ENCODE data around the gene KIAA2012. TPM values are rescaled to one million over a fixed set of nuclear protein-coding genes. Genes with fewer than 3 reads are reported as not detected.

KIAA2012 gene
- total RNA-seq, 2 experiments from 2014 or later, result not detected

DNA sequence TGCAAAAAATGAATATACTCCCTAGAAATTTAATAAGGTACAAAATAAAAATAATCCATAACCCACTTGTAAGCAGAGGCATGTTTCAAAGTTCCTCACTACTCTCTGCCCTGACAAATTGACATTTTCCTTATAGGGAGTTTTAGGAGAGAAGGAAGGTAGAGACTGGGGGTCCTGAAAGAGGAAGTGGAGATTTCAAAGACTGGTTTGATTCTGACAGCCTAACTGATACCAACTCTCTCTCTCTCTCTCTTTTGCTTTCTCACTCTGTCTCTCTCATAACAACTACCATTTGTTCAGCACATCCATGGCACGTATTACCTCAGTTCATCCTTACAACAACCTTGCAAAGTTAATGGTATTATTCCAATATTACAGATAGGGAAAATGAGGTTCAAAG lies 20.8 kb upstream of the KIAA2012 start:
- no peak for DNase-seq
- H3K27ac Mint-ChIP-seq, result no peak overlapping the region
- H3K9me3 Mint-ChIP-seq, result no peaks in the 10 kb centered on the region
- peaks cover 34% of the 10 kb centered on the region for H3K27me3 Mint-ChIP-seq
- CTCF ChIA-PET, result no interaction called here
- no peak overlapping the region for H3K4me3 Mint-ChIP-seq
- H3K36me3 Mint-ChIP-seq (ENCODE audit: low read depth), result no peaks in the 10 kb centered on the region
- H3K4me1 Mint-ChIP-seq, result no peaks in the 10 kb centered on the region
- POLR2A ChIA-PET, result no interaction called here

DNA sequence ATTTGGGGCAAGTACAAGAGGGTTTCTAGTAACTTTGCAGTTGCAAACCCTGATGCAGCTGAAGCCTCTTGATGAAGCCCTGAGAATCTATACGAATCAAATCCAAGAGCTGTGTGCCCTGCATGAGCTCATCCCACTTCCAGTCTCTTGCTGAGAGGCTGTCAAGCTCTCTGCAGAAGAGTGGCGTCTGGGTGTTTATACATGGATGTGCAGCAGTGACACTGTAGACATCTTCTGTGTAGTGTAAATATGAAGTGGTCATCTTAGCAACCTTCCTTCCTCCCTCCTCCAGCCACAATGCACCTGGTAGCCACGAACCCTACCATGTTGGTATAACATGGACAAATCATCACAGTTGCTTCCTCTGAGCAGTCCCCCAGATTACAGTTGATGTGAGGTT lies 18.4 kb upstream of the KIAA2012 start:
- Mint-ChIP-seq H3K9me3 (no peaks in the 10 kb centered on the region), H3K4me1 (no peaks in the 10 kb centered on the region), H3K36me3 (ENCODE audit: low read depth) (no peaks in the 10 kb centered on the region), H3K27ac (no peak overlapping the region), H3K27me3 (peaks cover 41% of the 10 kb centered on the region), H3K4me3 (no peak overlapping the region)
- POLR2A ChIA-PET, result no interaction called here
- CTCF ChIA-PET, result no interaction called here
- no peak for DNase-seq

DNA sequence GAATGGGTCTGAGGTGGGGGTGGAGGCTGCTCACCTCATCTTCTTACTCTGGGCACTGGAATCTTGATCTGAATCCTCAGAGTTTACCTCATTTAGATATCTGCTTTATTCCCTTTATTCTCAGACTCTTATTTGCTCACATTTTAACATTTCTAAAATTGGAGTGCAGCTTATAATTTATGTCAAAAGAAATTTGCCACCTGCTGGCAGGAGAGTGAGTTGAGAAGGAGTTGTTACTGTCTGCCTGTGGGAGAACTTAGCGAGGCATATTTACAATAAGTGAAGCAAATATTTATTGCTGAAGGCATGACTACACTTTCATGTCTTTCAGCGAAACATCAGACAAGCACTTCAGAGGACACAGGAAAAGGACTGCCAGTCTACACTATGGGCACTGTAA lies 16.4 kb upstream of the KIAA2012 start:
- Mint-ChIP-seq H3K36me3 (ENCODE audit: low read depth) (no peaks in the 10 kb centered on the region), H3K27ac (no peak overlapping the region), H3K27me3 (peaks cover 35% of the 10 kb centered on the region), H3K9me3 (no peaks in the 10 kb centered on the region), H3K4me1 (no peaks in the 10 kb centered on the region), H3K4me3 (no peak overlapping the region)
- ChIA-PET CTCF (no interaction called here), POLR2A (no interaction called here)
- DNase-seq, result no peak

DNA sequence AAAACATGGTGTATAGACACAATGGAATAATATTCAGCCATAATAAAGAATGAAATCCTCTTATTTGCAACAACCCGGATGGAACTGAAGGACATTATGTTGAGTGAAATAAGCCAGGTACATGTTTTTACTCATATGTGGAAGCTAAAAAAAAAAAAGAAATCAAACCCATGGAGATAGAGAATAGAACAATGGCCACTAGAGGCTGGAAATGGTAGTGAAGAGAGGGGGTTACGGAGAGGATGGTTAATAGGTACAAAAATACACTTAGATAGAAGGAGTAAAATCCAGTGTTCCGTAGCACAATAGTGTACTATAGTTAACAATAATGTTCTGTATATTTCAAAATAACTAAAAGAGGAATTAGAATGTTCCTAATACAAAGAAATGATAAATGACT lies 12.8 kb upstream of the KIAA2012 start:
- Mint-ChIP-seq H3K27me3 (peaks cover 32% of the 10 kb centered on the region), H3K27ac (no peak overlapping the region), H3K9me3 (no peaks in the 10 kb centered on the region), H3K4me3 (no peak overlapping the region), H3K4me1 (no peaks in the 10 kb centered on the region), H3K36me3 (ENCODE audit: low read depth) (no peaks in the 10 kb centered on the region)
- ChIA-PET POLR2A (no interaction called here), CTCF (no interaction called here)
- no peak for DNase-seq

DNA sequence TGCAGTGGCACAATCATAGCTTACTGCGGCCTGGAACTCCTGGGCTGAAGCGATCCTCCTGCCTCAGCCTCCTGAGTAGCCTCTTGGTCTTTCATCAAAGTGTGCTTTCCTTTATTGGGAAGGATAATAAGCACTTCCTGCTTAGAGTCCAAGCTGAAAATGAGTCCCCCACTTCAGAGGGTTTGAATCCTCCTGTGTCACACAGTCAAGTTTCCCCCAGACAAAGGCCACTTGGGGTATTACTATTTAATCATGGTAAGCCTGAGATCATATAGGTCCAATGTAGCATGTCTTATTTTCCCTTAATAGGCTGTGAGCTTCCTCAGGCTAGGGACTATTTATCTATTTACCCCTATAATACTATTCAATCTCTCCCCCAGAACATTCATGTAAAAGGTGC lies 11.4 kb upstream of the KIAA2012 start:
- peaks cover 24% of the 10 kb centered on the region for H3K27me3 Mint-ChIP-seq
- H3K9me3 Mint-ChIP-seq, result no peaks in the 10 kb centered on the region
- ChIA-PET CTCF (no interaction called here), POLR2A (no interaction called here)
- no peak overlapping the region for H3K27ac Mint-ChIP-seq
- no peaks in the 10 kb centered on the region for H3K4me1 Mint-ChIP-seq
- no peak for DNase-seq
- H3K4me3 Mint-ChIP-seq, result no peak overlapping the region
- H3K36me3 Mint-ChIP-seq (ENCODE audit: low read depth), result no peaks in the 10 kb centered on the region

DNA sequence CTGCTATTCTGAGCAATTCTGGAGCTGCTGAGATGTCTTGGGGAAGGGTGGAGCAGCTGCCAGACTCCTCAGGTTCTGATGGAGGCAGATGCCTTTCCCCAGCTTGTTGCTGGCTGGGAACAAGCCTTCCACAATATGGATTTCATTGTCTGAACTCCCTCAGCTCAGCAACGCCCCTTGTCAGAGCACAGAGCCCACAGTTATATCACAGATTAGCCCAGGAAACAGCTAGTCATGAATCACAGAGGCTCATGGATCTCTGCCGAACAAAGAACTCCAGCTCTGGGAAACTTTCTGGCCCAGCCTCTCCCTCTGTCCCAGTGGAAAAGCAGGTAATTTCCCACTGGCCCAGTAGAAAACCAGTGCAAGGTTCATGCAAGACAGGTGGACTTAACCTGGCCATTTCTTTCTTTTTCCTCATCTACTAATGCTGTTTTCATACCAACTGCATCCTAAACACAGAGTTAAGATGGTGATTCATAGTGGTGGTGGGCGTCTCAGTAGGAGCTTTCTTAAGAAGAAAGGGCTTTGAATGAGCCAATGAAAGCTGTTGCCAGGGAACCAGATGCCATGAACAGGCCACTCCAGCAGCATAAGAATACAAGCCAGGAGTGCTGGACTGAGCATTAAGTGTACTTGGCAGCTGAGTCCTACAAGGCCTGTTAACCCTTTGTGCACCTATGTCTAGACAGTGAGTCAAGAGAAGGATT lies 8.7 kb upstream of the KIAA2012 start:
- H3K4me3 Mint-ChIP-seq, result no peak overlapping the region
- DNase-seq, result no peak
- peaks cover 12% of the 10 kb centered on the region for H3K27me3 Mint-ChIP-seq

DNA sequence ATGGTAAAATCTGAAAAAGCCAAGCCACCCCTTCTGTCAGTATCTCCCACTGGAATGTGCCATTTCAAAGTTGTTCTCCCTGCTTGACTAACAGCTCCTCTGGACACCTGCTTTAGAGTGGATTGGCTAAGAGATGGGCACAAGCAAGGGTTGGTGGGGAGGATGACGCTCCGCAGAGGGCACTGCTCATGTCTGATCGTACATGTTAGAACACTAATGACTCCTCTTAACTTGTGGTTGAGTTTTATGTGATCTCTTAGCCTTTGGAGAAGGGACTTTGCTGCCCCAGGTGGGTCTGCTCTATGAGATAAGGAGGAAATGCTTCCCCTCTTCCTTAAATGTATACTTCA lies 8.2 kb upstream of the KIAA2012 start:
- no peaks in the 10 kb centered on the region for H3K9me3 Mint-ChIP-seq
- no peaks in the 10 kb centered on the region for H3K4me1 Mint-ChIP-seq
- H3K27me3 Mint-ChIP-seq, result peaks cover 12% of the 10 kb centered on the region
- CTCF ChIA-PET, result no interaction called here
- no peak overlapping the region for H3K4me3 Mint-ChIP-seq
- no peak for DNase-seq
- H3K27ac Mint-ChIP-seq, result no peak overlapping the region
- POLR2A ChIA-PET, result no interaction called here
- no peaks in the 10 kb centered on the region for H3K36me3 Mint-ChIP-seq (ENCODE audit: low read depth)

More for the DNA sequence above, 8.7 kb upstream of the KIAA2012 start:
- Mint-ChIP-seq H3K36me3 (ENCODE audit: low read depth) (no peaks in the 10 kb centered on the region), H3K4me1 (no peaks in the 10 kb centered on the region), H3K27ac (no peak overlapping the region), H3K9me3 (no peaks in the 10 kb centered on the region)
- ChIA-PET POLR2A (interaction anchor here (0.7 kb wide), 1 partner anchor 11 kb away, joined by 3 read pairs; no protein-coding TSS in a partner anchor), CTCF (no interaction called here)

DNA sequence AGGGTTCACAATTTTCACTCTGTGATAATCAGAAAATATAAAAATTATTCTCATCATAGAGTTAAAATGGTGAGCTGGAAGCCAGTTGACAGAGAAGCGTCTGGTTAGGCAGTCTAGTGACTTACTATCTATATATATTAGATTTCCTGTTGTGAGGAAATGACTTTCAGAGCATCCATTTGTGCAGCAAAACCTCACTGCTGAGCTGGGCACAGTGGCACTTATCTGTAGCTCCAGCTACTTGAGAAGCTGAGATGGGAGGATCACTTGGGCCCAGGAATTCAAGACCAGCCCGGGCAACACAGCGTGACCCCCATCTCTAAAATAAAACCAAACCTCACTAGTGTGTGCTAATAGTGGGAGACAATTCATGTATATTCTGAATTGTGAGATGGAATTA lies 7.2 kb upstream of the KIAA2012 start:
- no peaks in the 10 kb centered on the region for H3K9me3 Mint-ChIP-seq
- no peak for DNase-seq
- no peak overlapping the region for H3K4me3 Mint-ChIP-seq
- ChIA-PET POLR2A (no interaction called here), CTCF (no interaction called here)
- no peaks in the 10 kb centered on the region for H3K36me3 Mint-ChIP-seq (ENCODE audit: low read depth)
- H3K4me1 Mint-ChIP-seq, result no peaks in the 10 kb centered on the region
- H3K27me3 Mint-ChIP-seq, result peaks cover 9% of the 10 kb centered on the region
- no peak overlapping the region for H3K27ac Mint-ChIP-seq

DNA sequence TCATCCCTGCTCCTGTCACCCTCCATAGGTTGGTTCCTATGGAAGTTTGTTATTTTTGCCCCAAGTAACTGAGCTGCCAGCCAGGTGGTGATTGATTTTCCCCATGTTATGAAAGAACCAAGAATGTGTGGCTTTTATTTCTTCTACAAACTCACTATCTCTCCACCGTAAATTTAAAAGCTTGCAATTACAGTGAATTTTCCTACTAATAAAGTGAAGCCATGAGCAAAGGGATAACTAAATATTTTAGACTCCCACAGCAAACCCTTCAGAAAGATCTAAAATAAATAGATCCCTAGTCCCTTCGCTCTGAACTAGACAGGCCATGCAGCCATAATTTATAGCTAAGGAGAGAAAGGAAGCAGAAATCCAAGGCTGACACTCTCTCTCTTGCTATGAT lies 6.2 kb upstream of the KIAA2012 start:
- H3K4me1 Mint-ChIP-seq, result no peaks in the 10 kb centered on the region
- H3K27ac Mint-ChIP-seq, result no peak overlapping the region
- no peaks in the 10 kb centered on the region for H3K36me3 Mint-ChIP-seq (ENCODE audit: low read depth)
- peaks cover 9% of the 10 kb centered on the region for H3K27me3 Mint-ChIP-seq
- no peak for DNase-seq
- H3K9me3 Mint-ChIP-seq, result no peaks in the 10 kb centered on the region
- ChIA-PET CTCF (no interaction called here), POLR2A (no interaction called here)
- no peak overlapping the region for H3K4me3 Mint-ChIP-seq

DNA sequence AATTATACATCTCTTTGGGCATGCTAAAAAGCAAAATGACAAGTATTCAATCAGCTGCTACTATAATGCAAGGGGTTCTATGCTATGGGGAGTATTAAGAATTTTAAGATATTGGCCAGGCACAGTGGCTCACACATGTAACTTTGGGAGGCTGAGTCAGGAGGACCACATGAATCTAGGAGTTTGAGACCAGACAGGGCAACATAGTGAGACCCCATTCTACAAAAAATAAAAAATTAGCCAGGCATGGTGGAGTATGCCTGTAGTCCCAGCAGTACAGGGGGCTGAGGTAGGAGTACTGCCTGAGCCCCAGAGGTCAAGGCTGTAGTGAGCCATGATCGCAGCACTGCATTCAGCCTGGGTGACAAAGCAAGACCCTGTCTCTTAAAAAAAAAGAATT lies 5.5 kb upstream of the KIAA2012 start:
- ChIA-PET CTCF (no interaction called here), POLR2A (no interaction called here)
- Mint-ChIP-seq H3K36me3 (ENCODE audit: low read depth) (no peaks in the 10 kb centered on the region), H3K27ac (no peak overlapping the region), H3K27me3 (peaks cover 9% of the 10 kb centered on the region), H3K4me1 (no peaks in the 10 kb centered on the region), H3K4me3 (no peak overlapping the region), H3K9me3 (no peaks in the 10 kb centered on the region)
- DNase-seq, result no peak

DNA sequence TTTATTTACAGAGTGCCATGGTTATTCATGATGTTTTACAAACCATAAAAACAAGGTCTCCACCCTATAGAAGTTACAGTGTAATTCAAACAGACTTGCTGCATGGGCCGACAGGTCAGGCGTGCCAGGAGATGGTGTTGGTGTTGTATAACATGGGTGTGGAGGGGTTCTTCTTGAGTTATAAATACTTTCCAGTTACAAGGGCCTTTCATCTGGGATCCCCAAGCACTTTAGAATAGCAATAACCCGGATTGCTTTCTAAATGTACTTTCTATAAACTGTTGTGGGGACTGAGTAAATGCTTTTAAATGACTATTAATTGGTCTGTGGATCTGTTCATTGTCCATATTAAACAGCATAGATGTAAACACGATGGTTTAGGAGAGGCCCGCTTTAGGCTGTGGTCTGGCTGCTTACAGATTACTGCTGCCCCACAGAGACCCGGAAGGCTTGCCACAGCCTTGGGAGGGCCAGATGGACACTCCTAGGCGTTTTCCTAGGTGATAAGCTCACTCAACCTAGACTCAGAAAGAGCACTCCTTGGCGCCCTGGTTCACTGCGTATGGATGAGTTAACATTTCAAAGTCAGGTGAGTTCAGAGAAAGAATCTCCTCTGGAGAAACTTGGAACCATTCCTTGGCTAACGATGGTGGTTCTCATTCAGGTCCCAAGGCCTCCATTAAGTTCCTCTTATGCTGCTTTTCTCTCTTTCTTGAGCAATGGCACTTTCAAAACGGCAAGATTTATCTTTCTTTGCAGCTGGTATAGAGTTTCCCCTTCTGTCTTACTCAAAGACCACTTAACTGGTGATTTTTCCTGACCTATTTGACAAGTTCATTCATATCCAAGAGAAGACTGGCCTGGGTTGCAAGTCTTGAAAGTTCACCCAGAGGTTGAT lies 3.6 kb upstream of the KIAA2012 start:
- CTCF ChIA-PET, result no interaction called here
- Mint-ChIP-seq H3K4me3 (no peak overlapping the region), H3K4me1 (no peaks in the 10 kb centered on the region), H3K27me3 (peaks cover 6% of the 10 kb centered on the region), H3K27ac (no peak overlapping the region), H3K9me3 (no peaks in the 10 kb centered on the region), H3K36me3 (ENCODE audit: low read depth) (no peaks in the 10 kb centered on the region)
- POLR2A ChIA-PET, result no interaction called here
- DNase-seq, result no peak

DNA sequence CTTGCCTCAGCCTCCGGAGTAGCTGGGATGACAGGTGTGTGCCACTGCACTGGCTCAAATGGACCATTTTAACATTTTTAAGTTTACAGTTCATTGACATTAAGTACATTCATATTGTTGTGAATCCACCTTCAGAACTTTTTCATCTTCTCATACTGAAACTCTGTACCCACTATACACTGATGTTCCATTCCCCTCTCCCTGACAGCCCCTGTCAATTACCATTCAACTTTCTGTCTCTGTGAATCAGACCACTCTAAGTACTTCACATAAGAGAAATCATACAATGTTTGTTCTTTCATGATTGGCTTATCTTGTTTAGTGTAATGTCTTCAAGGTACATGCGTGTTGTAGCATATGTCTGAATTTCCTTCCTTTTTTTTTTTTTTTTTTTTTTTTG lies 1.9 kb upstream of the KIAA2012 start:
- no peak for DNase-seq
- no peak overlapping the region for H3K4me3 Mint-ChIP-seq
- H3K27ac Mint-ChIP-seq, result no peak overlapping the region
- CTCF ChIA-PET, result no interaction called here
- H3K36me3 Mint-ChIP-seq (ENCODE audit: low read depth), result no peaks in the 10 kb centered on the region
- POLR2A ChIA-PET, result no interaction called here
- peaks cover 6% of the 10 kb centered on the region for H3K27me3 Mint-ChIP-seq
- no peaks in the 10 kb centered on the region for H3K9me3 Mint-ChIP-seq
- no peaks in the 10 kb centered on the region for H3K4me1 Mint-ChIP-seq

DNA sequence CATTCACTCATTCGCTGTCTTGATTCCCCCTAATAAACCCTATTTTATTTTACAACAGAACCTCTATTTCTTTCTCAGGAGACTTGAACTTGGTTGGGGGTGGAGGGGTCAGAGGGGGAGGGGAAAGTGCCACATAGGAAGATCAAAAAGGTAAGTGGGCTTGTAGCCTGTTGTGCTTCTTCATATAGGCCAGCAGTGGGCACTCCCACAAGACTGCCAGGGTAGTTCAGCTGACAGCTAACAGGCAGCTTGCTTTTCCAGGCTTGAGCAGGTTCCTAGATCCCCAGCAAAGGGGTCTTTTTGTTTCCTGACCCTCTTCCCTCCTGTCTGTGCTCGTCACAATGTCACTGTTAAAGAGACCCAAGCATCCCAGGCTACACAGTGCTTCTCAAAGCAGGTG lies 829 bp upstream of the KIAA2012 start:
- H3K4me1 Mint-ChIP-seq, result no peaks in the 10 kb centered on the region
- no peak for DNase-seq
- no peaks in the 10 kb centered on the region for H3K9me3 Mint-ChIP-seq
- POLR2A ChIA-PET, result no interaction called here
- H3K36me3 Mint-ChIP-seq (ENCODE audit: low read depth), result no peaks in the 10 kb centered on the region
- CTCF ChIA-PET, result no interaction called here
- H3K4me3 Mint-ChIP-seq, result no peak overlapping the region
- no peak overlapping the region for H3K27ac Mint-ChIP-seq
- H3K27me3 Mint-ChIP-seq, result peaks cover 8% of the 10 kb centered on the region

DNA sequence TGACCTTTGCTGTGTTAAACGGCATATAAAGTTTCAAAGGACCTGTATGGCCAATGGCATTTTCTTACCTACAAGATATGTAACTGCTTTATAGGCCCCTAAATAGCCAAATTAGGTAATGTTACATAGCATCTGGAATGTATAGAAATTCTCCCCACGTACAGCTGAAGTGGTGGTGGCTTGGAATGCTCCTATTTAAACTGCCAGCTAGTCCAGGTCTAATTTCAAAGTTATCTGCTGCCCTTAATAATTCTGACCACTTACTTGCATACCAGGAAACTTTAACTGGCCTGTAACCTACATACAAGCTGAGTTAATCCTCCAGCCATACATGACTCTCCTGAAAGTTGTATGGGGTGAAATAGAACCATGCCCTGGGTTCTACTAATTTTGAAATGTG lies 1.3 kb downstream of the KIAA2012 start:
- Mint-ChIP-seq H3K27me3 (peaks cover 6% of the 10 kb centered on the region), H3K9me3 (no peaks in the 10 kb centered on the region), H3K4me1 (no peaks in the 10 kb centered on the region), H3K27ac (no peak overlapping the region), H3K4me3 (no peak overlapping the region), H3K36me3 (ENCODE audit: low read depth) (no peaks in the 10 kb centered on the region)
- no peak for DNase-seq
- POLR2A ChIA-PET, result no interaction called here
- CTCF ChIA-PET, result no interaction called here
